ENCODE results near the gene TRPM1. TPM values are rescaled to one million over a fixed set of nuclear protein-coding genes. Genes with fewer than 3 reads are reported as not detected.

Gene TRPM1
- total and polyA plus RNA-seq, 9 of the 15 experiments (the other 6 are each of a cell fraction or from before 2014, with no cell fraction given), result 0.01 to 0.06 (median 0.03) TPM; not detected in 5

DNA sequence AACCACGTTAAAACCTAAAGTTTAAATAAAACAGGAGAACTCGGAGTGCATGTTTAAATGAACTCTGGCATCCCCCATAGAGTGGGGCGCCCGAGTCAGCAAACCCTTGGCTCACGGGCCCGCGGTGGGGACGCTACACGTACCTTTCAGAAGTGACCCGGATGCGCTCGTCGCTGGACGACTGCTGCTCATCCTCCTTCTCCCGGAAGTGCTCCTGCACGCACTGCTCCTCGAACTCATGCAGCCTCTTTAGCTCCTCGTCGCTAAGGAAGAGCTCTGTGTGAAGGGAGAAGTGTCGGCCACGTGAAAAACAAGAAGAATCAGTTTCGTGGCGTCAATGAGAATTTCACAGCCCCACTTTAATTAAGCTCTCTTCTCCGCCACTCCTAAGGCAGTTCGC lies 75.5 kb downstream of the TRPM1 start (continued):
- TF ChIP-seq NCOA4 (IDR thresholded peaks at IDR 0.05; ENCODE audit: partially characterized antibody) (no peak), ZBTB17 (CRISPR knock-in tag; IDR thresholded peaks at IDR 0.05) (no peak), NR2C1 (IDR thresholded peaks at IDR 0.05) (peak; percentile 90), NR2C1 (tag; IDR thresholded peaks at IDR 0.05) (peak; percentile 91), DMBX1 (CRISPR knock-in tag; IDR thresholded peaks at IDR 0.05; ENCODE audit: borderline replicate concordance) (peak; percentile 74; the same call in 1 of the 2 replicates), ZNF212 (CRISPR knock-in tag; IDR thresholded peaks at IDR 0.05) (no peak), RBM17 (IDR thresholded peaks at IDR 0.05; ENCODE audit: borderline replicate concordance, low read depth, low read length) (no peak), ZSCAN32 (CRISPR knock-in tag; IDR thresholded peaks at IDR 0.05) (no peak), STAT5B (CRISPR knock-in tag; IDR thresholded peaks at IDR 0.05) (no peak), ZKSCAN8 (CRISPR knock-in tag; IDR thresholded peaks at IDR 0.05) (no peak), ZNF445 (CRISPR knock-in tag; IDR thresholded peaks at IDR 0.05; ENCODE audit: low read depth) (no peak), EHMT2 (IDR thresholded peaks at IDR 0.05) (peak; percentile 23; the same call in 1 of the 2 replicates), KLF16 (IDR thresholded peaks at IDR 0.05) (no peak)
- TF ChIP-seq, protein P1, sequence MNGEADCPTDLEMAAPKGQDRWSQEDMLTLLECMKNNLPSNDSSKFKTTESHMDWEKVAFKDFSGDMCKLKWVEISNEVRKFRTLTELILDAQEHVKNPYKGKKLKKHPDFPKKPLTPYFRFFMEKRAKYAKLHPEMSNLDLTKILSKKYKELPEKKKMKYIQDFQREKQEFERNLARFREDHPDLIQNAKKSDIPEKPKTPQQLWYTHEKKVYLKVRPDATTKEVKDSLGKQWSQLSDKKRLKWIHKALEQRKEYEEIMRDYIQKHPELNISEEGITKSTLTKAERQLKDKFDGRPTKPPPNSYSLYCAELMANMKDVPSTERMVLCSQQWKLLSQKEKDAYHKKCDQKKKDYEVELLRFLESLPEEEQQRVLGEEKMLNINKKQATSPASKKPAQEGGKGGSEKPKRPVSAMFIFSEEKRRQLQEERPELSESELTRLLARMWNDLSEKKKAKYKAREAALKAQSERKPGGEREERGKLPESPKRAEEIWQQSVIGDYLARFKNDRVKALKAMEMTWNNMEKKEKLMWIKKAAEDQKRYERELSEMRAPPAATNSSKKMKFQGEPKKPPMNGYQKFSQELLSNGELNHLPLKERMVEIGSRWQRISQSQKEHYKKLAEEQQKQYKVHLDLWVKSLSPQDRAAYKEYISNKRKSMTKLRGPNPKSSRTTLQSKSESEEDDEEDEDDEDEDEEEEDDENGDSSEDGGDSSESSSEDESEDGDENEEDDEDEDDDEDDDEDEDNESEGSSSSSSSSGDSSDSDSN (IDR thresholded peaks at IDR 0.05; ENCODE audit: borderline replicate concordance in 1 of 2, low read depth in 2 of 2, low read length in 2 of 2), result no peak
- TF ChIP-seq, protein P2, sequence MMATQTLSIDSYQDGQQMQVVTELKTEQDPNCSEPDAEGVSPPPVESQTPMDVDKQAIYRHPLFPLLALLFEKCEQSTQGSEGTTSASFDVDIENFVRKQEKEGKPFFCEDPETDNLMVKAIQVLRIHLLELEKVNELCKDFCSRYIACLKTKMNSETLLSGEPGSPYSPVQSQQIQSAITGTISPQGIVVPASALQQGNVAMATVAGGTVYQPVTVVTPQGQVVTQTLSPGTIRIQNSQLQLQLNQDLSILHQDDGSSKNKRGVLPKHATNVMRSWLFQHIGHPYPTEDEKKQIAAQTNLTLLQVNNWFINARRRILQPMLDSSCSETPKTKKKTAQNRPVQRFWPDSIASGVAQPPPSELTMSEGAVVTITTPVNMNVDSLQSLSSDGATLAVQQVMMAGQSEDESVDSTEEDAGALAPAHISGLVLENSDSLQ (IDR thresholded peaks at IDR 0.05), result no peak
- TF ChIP-seq, protein P3, sequence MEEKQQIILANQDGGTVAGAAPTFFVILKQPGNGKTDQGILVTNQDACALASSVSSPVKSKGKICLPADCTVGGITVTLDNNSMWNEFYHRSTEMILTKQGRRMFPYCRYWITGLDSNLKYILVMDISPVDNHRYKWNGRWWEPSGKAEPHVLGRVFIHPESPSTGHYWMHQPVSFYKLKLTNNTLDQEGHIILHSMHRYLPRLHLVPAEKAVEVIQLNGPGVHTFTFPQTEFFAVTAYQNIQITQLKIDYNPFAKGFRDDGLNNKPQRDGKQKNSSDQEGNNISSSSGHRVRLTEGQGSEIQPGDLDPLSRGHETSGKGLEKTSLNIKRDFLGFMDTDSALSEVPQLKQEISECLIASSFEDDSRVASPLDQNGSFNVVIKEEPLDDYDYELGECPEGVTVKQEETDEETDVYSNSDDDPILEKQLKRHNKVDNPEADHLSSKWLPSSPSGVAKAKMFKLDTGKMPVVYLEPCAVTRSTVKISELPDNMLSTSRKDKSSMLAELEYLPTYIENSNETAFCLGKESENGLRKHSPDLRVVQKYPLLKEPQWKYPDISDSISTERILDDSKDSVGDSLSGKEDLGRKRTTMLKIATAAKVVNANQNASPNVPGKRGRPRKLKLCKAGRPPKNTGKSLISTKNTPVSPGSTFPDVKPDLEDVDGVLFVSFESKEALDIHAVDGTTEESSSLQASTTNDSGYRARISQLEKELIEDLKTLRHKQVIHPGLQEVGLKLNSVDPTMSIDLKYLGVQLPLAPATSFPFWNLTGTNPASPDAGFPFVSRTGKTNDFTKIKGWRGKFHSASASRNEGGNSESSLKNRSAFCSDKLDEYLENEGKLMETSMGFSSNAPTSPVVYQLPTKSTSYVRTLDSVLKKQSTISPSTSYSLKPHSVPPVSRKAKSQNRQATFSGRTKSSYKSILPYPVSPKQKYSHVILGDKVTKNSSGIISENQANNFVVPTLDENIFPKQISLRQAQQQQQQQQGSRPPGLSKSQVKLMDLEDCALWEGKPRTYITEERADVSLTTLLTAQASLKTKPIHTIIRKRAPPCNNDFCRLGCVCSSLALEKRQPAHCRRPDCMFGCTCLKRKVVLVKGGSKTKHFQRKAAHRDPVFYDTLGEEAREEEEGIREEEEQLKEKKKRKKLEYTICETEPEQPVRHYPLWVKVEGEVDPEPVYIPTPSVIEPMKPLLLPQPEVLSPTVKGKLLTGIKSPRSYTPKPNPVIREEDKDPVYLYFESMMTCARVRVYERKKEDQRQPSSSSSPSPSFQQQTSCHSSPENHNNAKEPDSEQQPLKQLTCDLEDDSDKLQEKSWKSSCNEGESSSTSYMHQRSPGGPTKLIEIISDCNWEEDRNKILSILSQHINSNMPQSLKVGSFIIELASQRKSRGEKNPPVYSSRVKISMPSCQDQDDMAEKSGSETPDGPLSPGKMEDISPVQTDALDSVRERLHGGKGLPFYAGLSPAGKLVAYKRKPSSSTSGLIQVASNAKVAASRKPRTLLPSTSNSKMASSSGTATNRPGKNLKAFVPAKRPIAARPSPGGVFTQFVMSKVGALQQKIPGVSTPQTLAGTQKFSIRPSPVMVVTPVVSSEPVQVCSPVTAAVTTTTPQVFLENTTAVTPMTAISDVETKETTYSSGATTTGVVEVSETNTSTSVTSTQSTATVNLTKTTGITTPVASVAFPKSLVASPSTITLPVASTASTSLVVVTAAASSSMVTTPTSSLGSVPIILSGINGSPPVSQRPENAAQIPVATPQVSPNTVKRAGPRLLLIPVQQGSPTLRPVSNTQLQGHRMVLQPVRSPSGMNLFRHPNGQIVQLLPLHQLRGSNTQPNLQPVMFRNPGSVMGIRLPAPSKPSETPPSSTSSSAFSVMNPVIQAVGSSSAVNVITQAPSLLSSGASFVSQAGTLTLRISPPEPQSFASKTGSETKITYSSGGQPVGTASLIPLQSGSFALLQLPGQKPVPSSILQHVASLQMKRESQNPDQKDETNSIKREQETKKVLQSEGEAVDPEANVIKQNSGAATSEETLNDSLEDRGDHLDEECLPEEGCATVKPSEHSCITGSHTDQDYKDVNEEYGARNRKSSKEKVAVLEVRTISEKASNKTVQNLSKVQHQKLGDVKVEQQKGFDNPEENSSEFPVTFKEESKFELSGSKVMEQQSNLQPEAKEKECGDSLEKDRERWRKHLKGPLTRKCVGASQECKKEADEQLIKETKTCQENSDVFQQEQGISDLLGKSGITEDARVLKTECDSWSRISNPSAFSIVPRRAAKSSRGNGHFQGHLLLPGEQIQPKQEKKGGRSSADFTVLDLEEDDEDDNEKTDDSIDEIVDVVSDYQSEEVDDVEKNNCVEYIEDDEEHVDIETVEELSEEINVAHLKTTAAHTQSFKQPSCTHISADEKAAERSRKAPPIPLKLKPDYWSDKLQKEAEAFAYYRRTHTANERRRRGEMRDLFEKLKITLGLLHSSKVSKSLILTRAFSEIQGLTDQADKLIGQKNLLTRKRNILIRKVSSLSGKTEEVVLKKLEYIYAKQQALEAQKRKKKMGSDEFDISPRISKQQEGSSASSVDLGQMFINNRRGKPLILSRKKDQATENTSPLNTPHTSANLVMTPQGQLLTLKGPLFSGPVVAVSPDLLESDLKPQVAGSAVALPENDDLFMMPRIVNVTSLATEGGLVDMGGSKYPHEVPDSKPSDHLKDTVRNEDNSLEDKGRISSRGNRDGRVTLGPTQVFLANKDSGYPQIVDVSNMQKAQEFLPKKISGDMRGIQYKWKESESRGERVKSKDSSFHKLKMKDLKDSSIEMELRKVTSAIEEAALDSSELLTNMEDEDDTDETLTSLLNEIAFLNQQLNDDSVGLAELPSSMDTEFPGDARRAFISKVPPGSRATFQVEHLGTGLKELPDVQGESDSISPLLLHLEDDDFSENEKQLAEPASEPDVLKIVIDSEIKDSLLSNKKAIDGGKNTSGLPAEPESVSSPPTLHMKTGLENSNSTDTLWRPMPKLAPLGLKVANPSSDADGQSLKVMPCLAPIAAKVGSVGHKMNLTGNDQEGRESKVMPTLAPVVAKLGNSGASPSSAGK (IDR thresholded peaks at IDR 0.05), result peak; percentile 67
